GM19397 (cell line): ENCODE data around the gene CENPM.

Source experiments
- ATAC-seq: cut with Tn5 transposase; IDR thresholded peaks from one replicate; pipeline ENCODE4 v1.9.1; 2021; ENCODE audit warnings: mild to moderate bottlenecking, moderate library complexity; ENCODE audit not compliant: unreplicated experiment

CENPM gene

GRCh38 chr22:41915035-41915785 is 31.7 kb downstream of the CENPM start, which contains the start of gene SHISA8:
Gene SHISA8, minus strand, starts transcription at chr22:41915074. Its CDS starts 407 bp downstream, at chr22:41914667.
- ATAC-seq: no peak

GRCh38 chr22:41914611-41915034 is 32.3 kb downstream of the CENPM start:
- ATAC-seq: no peak

GRCh38 chr22:41913842-41914534 is 33.0 kb downstream of the CENPM start:
- ATAC-seq: no peak

GRCh38 chr22:41913040-41913719 is 33.8 kb downstream of the CENPM start:
- no peak for ATAC-seq

GRCh38 chr22:41912338-41913039 is 34.5 kb downstream of the CENPM start:
- ATAC-seq: no peak

GRCh38 chr22:41911001-41911611 is 35.8 kb downstream of the CENPM start:
- no peak for ATAC-seq

GRCh38 chr22:41910050-41911000 is 36.6 kb downstream of the CENPM start:
- ATAC-seq: no peak

GRCh38 chr22:41909310-41910049 is 37.5 kb downstream of the CENPM start:
- no peak for ATAC-seq

- ATAC-seq: no peak
Measured at GRCh38 chr22:41908411-41909309, 38.3 kb downstream of the CENPM start.

- ATAC-seq: no peak
Measured at GRCh38 chr22:41907436-41908401, 39.2 kb downstream of the CENPM start.

- no peak for ATAC-seq
Measured at GRCh38 chr22:41906822-41907221, 40.1 kb downstream of the CENPM start.

GRCh38 chr22:41905411-41906202 is 41.3 kb downstream of the CENPM start:
- no peak for ATAC-seq

- no peak for ATAC-seq
Measured at GRCh38 chr22:41904450-41905410, 42.2 kb downstream of the CENPM start.

GRCh38 chr22:41902932-41903421 is 44.0 kb downstream of the CENPM start:
- ATAC-seq: no peak

GRCh38 chr22:41902016-41902415 is 44.9 kb downstream of the CENPM start:
- no peak for ATAC-seq
